T-helper 1 cell (primary cell): ENCODE data around the gene ARID5B.
A peak's percentile ranks its signal among the peaks of the same experiment; 100 is the strongest.

Source experiments
- DNase-seq, 5 donors: peaks; one replicate each; pipeline ENCODE4 v3.0.0-alpha.2; 2012 to 2020
- total RNA-seq, 4 donors: gene quantifications; one replicate each; lab custom pipeline; 2026; lab: John Stamatoyannopoulos, UW

Gene ARID5B, protein sequence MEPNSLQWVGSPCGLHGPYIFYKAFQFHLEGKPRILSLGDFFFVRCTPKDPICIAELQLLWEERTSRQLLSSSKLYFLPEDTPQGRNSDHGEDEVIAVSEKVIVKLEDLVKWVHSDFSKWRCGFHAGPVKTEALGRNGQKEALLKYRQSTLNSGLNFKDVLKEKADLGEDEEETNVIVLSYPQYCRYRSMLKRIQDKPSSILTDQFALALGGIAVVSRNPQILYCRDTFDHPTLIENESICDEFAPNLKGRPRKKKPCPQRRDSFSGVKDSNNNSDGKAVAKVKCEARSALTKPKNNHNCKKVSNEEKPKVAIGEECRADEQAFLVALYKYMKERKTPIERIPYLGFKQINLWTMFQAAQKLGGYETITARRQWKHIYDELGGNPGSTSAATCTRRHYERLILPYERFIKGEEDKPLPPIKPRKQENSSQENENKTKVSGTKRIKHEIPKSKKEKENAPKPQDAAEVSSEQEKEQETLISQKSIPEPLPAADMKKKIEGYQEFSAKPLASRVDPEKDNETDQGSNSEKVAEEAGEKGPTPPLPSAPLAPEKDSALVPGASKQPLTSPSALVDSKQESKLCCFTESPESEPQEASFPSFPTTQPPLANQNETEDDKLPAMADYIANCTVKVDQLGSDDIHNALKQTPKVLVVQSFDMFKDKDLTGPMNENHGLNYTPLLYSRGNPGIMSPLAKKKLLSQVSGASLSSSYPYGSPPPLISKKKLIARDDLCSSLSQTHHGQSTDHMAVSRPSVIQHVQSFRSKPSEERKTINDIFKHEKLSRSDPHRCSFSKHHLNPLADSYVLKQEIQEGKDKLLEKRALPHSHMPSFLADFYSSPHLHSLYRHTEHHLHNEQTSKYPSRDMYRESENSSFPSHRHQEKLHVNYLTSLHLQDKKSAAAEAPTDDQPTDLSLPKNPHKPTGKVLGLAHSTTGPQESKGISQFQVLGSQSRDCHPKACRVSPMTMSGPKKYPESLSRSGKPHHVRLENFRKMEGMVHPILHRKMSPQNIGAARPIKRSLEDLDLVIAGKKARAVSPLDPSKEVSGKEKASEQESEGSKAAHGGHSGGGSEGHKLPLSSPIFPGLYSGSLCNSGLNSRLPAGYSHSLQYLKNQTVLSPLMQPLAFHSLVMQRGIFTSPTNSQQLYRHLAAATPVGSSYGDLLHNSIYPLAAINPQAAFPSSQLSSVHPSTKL
- total RNA-seq: 140 to 192 (median 186) reads per million in 4 donors

- peak; percentile 15 to 73 (median 35) for DNase-seq
Measured at GRCh38 chr10:61900829-61901792, at the start of gene ARID5B. Gene ARID5B (plus strand): TSS chr10:61901699. CDS start chr10:61901710, 11 bp downstream.

DNA sequence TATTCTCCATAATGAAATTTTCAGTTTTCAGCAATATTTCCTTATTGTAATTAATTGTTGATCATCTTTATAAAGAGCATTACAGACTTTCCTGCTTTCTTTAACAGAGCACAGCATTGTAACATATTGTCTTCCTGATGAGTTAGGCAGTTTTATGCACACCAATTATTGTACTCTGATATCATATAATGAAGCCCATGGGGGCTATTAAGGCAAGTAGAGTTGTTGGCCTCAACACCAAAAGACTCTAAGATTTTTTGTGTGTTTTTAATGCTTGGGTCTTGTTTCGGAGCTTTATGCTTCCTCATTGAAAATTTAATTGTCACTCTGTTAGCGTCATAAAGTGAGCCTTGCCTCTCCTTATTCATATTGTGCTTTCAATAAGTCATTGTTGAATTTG lies 49.2 kb upstream of the ARID5B start:
- DNase-seq: no peak

GRCh38 chr10:61855771-61856170 lies 45.7 kb upstream of the ARID5B start:
- no peak for DNase-seq

- DNase-seq: no peak
Measured at GRCh38 chr10:61857746-61858145, 43.8 kb upstream of the ARID5B start.

- DNase-seq: no peak
Measured at GRCh38 chr10:61859786-61860185, 41.7 kb upstream of the ARID5B start.

- no peak for DNase-seq
Measured at GRCh38 chr10:61860964-61861758, 40.3 kb upstream of the ARID5B start.

GRCh38 chr10:61863981-61864380 lies 37.5 kb upstream of the ARID5B start:
- no peak for DNase-seq

- DNase-seq: no peak
Measured at GRCh38 chr10:61866700-61867368, 34.7 kb upstream of the ARID5B start.

- DNase-seq: peak in 1 of 5 donors; percentile 19
Measured at GRCh38 chr10:61867374-61867773, 34.1 kb upstream of the ARID5B start.

- peak; percentile 19 to 78 (median 41) for DNase-seq
Measured at GRCh38 chr10:61867817-61868216, 33.7 kb upstream of the ARID5B start.

- no peak for DNase-seq
Measured at GRCh38 chr10:61869041-61869675, 32.3 kb upstream of the ARID5B start.

DNA sequence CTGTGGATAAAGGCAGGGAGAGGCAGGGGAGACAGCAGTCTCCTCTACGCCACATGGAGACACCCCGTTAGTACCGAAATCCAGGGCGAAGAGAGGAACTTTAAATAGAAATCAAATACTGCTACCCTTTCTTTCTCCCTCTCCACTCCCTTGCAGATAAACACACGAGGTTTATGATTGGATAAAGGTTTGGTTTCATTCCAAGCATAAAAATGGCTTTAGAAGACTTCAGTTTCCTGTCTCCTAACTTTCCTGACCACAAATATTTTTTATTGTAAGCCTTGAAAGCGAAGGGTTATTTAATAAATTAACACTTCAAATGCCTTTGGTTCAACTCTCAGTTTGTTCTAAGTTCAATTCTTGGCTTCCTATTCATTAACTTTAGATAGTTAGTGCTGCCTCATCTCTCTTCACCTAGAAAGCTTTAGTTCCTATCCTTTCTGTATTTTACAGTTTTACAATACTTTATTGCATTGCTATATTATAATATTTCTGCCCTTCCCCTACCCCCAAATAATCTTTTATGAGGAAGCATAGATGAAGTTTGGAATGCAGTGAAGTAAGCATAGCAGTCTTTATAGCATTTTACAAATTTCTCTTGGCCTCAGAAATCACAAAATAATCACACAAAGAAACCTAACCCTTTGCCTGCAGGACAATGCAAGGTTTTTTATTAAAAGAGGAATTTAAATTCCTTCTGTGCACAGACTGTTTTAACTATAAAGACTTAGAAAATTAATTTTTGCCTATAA lies 31.5 kb upstream of the ARID5B start:
- no peak for DNase-seq

DNA sequence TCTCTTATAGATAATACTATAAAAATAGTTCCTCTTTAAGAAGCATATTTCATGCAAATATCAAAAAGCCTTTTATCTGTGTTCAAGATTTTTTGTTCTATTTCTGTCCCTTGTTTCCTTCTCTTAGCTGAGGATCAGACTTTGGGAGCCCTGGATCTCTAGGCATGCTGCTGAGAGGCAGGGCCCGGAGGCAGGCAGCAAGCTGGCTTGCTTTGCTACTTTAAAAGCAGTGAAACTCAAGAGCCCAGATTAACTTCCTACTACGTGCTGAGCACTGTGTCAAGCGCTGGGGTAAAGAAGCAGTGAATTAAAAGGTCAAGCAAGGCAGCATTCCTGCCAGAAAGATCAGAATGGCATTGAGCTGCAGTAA lies 31.0 kb upstream of the ARID5B start:
- no peak for DNase-seq

DNA sequence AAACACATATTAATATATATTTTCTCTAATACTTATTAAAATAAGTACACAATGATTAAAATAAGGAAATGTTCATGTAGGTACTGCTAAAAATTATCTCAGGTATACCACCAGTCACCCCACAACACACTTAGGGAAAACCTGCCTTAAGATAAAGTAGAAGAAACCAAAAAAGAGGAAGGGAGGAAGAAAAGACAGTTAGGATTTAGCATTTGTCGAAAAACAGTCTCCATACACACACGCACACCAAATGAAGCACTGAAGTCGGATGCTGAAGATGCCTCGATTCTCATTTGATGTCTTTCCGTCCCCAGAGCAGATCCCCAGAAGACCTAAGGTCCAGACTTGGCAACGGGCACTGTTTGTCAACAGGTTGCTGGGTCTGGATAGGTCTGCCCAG lies 30.0 kb upstream of the ARID5B start:
- DNase-seq: no peak

- DNase-seq: no peak
Measured at GRCh38 chr10:61877887-61878739, 23.4 kb upstream of the ARID5B start.

DNA sequence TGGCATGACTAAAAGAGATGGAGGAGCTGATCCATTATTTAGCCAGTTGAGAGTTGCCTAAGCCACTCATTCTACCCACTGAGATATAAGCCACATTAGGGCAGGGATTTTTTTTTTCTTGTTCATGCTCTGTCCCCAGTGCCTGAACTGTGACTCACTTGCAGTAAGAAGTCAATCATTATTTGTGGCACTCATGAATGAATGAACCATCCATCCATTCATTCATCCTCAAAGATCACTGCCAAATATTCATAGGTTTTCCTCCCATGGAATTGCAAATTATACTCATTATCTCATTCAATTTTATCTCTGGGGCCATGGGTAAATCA lies 22.8 kb upstream of the ARID5B start:
- DNase-seq: no peak

DNA sequence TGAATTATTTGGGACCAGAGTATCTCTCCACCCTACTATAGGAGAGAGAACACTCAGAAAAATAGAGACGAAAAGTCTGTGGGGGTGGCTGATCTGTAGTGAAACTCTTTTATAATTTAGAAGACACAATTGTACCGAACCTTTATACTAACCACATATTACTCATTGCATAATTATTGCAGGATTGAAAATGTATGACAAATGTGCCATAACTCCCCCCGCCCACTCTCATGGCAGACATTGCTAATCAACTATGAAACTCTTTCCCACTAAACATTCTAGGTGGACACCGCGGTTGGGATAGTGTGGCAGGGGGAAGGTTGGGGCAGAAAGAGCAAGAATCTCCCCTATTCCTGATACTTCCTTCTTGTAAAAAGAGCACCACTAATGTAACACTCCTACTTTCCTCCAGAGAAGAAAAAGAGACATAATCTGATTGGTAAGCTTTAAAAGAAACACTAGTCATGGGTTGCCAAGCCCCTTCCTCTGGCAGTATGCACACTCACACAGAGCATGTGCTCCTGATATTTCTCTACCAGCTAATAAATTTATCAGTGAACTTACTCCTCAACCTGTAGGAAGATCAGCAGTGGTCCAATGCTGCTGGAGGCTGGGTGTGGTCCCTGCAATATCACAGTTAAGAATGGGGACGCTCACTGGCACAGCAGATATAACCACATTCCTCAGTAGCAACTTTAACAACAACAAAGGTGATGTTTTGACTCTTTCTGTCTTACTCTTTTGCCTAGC lies 18.7 kb upstream of the ARID5B start:
- DNase-seq: peak in 1 of 5 donors; percentile 28
